Embryonic facial prominence (tissue), 1 donor: ENCODE results near the gene NIPBL.
"Not testable (repeated sequence)": the region's sequence is repeated elsewhere in the genome, so short reads cannot be mapped to it uniquely, and the experiment has no call there.

Experiments
- DNase-seq: peaks from one replicate; pipeline ENCODE4 v3.0.0-alpha.2; 2016; ENCODE audit errors: extremely low spot score

The NIPBL gene

GRCh38 chr5:37086466-37087173, 210.1 kb downstream of the NIPBL start:
- no peak for DNase-seq

GRCh38 chr5:37088009-37088408, 211.4 kb downstream of the NIPBL start:
- no peak for DNase-seq

- no peak for DNase-seq
Measured at GRCh38 chr5:37090123-37090726, 213.7 kb downstream of the NIPBL start.

- no peak for DNase-seq
Measured at GRCh38 chr5:37090781-37091180, 214.2 kb downstream of the NIPBL start.

GRCh38 chr5:37093795-37094194, 217.2 kb downstream of the NIPBL start:
- not testable (repeated sequence) for DNase-seq

GRCh38 chr5:37099267-37099666, 222.7 kb downstream of the NIPBL start:
- not testable (repeated sequence) for DNase-seq

- DNase-seq: no peak
Measured at GRCh38 chr5:37103302-37103701, 226.7 kb downstream of the NIPBL start.

GRCh38 chr5:37109338-37109737, 232.8 kb downstream of the NIPBL start:
- DNase-seq: no peak

GRCh38 chr5:37110135-37110534, 233.6 kb downstream of the NIPBL start:
- DNase-seq: no peak

- no peak for DNase-seq
Measured at GRCh38 chr5:37111426-37112382, 235.1 kb downstream of the NIPBL start.

GRCh38 chr5:37112383-37112991, 235.9 kb downstream of the NIPBL start:
- DNase-seq: no peak
